Measurements from ENCODE around the gene RAB23.

- TF ChIP-seq, protein P1, sequence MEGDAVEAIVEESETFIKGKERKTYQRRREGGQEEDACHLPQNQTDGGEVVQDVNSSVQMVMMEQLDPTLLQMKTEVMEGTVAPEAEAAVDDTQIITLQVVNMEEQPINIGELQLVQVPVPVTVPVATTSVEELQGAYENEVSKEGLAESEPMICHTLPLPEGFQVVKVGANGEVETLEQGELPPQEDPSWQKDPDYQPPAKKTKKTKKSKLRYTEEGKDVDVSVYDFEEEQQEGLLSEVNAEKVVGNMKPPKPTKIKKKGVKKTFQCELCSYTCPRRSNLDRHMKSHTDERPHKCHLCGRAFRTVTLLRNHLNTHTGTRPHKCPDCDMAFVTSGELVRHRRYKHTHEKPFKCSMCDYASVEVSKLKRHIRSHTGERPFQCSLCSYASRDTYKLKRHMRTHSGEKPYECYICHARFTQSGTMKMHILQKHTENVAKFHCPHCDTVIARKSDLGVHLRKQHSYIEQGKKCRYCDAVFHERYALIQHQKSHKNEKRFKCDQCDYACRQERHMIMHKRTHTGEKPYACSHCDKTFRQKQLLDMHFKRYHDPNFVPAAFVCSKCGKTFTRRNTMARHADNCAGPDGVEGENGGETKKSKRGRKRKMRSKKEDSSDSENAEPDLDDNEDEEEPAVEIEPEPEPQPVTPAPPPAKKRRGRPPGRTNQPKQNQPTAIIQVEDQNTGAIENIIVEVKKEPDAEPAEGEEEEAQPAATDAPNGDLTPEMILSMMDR (IDR thresholded peaks at IDR 0.05): no peak
- no peak for TF ChIP-seq POLR2A (IDR thresholded peaks at IDR 0.05)
Measured at GRCh38 chr6:57252975-57253374, 30.9 kb upstream of the RAB23 start.
